GM12874 (cell line): ENCODE results near the gene TBC1D1.

Experiments used
- CTCF ChIP-seq: IDR thresholded peaks from 2 replicates; pipeline ENCODE4 v1.5.1; 2011; ENCODE audit warnings: low read depth, mild to moderate bottlenecking, control low read depth, low read length, moderate library complexity; ENCODE audit not compliant: insufficient read depth

Gene TBC1D1

GRCh38 chr4:38162240-38162784, 271.4 kb downstream of the TBC1D1 start:
- TF ChIP-seq CTCF, result no peak

GRCh38 chr4:38163216-38164006, 272.5 kb downstream of the TBC1D1 start:
- no peak for TF ChIP-seq CTCF

- TF ChIP-seq CTCF, result no peak
Measured at GRCh38 chr4:38164346-38164745, 273.5 kb downstream of the TBC1D1 start.

- TF ChIP-seq CTCF, result no peak
Measured at GRCh38 chr4:38166082-38166481, 275.2 kb downstream of the TBC1D1 start.

- TF ChIP-seq CTCF, result no peak
Measured at GRCh38 chr4:38166768-38167167, 275.9 kb downstream of the TBC1D1 start.

GRCh38 chr4:38167973-38168372, 277.1 kb downstream of the TBC1D1 start:
- no peak for TF ChIP-seq CTCF

- no peak for TF ChIP-seq CTCF
Measured at GRCh38 chr4:38169524-38169923, 278.6 kb downstream of the TBC1D1 start.
